Choroid plexus epithelial cell (primary cell): Measurements from ENCODE around the gene TMEM79.
"Not testable (repeated sequence)": the region's sequence is repeated elsewhere in the genome, so short reads cannot be mapped to it uniquely, and the experiment has no call there.

Source experiments
- DNase-seq: peaks from one replicate; pipeline ENCODE4 v3.0.0-alpha.2; 2010; ENCODE audit warnings: low read depth
- H3K4me3 ChIP-seq: 2 replicates; pipeline ENCODE4 v1.5.1; 2011; ENCODE audit warnings: low read depth, mild to moderate bottlenecking, control low read depth, low read length, moderate library complexity
- TF ChIP-seq, protein P1 (sequence below): conservative IDR thresholded peaks from 2 replicates; pipeline ENCODE4 v1.5.1; 2011; ENCODE audit warnings: low read depth, mild to moderate bottlenecking, control low read depth, inconsistent platforms, low read length, moderate library complexity

TMEM79 gene

DNA sequence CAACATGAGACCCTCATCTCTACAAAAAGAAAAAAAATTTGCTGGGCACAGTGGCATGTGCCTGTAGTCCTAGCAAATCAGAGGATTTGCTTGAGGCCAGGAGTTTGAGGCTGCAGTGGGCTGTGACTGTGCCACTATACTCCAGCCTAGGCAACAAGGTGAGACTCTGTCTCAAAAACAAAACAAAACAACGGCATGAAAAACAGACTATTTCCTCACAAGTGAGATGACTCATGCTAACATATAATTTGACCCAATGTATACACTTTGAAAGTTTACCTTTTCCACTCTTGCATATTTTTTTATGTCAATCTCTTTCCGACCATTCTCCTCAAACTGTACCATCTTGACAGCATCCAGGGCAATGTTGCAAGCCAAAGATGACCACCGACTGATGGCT, 36.4 kb downstream of the TMEM79 start:
- no peak overlapping the region for H3K4me3 ChIP-seq
- no peak for DNase-seq

GRCh38 chr1:156323179-156323578, 39.1 kb downstream of the TMEM79 start:
- DNase-seq = peak; percentile 18
- not testable (repeated sequence) for H3K4me3 ChIP-seq

More for the DNA sequence above, 36.4 kb downstream of the TMEM79 start:
- TF ChIP-seq, protein P1, sequence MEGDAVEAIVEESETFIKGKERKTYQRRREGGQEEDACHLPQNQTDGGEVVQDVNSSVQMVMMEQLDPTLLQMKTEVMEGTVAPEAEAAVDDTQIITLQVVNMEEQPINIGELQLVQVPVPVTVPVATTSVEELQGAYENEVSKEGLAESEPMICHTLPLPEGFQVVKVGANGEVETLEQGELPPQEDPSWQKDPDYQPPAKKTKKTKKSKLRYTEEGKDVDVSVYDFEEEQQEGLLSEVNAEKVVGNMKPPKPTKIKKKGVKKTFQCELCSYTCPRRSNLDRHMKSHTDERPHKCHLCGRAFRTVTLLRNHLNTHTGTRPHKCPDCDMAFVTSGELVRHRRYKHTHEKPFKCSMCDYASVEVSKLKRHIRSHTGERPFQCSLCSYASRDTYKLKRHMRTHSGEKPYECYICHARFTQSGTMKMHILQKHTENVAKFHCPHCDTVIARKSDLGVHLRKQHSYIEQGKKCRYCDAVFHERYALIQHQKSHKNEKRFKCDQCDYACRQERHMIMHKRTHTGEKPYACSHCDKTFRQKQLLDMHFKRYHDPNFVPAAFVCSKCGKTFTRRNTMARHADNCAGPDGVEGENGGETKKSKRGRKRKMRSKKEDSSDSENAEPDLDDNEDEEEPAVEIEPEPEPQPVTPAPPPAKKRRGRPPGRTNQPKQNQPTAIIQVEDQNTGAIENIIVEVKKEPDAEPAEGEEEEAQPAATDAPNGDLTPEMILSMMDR = no peak

- peak overlapping the region; percentile 9 for H3K4me3 ChIP-seq
- peak; percentile 24 for DNase-seq
These were observed 52.1 kb downstream of the TMEM79 start for GRCh38 chr1:156336242-156336641.

GRCh38 chr1:156337052-156337887, 53.1 kb downstream of the TMEM79 start:
- DNase-seq = no peak
- TF ChIP-seq, protein P1 = no peak
- H3K4me3 ChIP-seq = peak overlapping the region; percentile 86

More at GRCh38 chr1:156336242-156336641, 52.1 kb downstream of the TMEM79 start:
- TF ChIP-seq, protein P1 = peak; percentile 41

DNA sequence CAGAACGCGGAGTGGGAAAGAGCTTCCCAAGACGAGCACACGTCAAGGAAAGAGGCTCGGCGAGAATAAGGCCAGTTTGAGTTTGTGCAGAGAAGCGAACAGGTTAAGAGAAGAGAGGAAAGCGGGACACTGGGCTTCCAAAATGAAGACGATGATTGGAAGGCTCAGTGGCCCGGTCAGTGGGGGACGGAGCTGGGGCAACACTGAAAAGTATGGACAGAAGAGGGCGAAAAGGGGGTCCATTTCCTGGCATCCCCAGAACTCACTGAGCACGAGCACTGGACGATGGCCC, 53.7 kb downstream of the TMEM79 start:
- TF ChIP-seq, protein P1 = peak; percentile 27
- no peak for DNase-seq
- H3K4me3 ChIP-seq = peak overlapping the region; percentile 86

DNA sequence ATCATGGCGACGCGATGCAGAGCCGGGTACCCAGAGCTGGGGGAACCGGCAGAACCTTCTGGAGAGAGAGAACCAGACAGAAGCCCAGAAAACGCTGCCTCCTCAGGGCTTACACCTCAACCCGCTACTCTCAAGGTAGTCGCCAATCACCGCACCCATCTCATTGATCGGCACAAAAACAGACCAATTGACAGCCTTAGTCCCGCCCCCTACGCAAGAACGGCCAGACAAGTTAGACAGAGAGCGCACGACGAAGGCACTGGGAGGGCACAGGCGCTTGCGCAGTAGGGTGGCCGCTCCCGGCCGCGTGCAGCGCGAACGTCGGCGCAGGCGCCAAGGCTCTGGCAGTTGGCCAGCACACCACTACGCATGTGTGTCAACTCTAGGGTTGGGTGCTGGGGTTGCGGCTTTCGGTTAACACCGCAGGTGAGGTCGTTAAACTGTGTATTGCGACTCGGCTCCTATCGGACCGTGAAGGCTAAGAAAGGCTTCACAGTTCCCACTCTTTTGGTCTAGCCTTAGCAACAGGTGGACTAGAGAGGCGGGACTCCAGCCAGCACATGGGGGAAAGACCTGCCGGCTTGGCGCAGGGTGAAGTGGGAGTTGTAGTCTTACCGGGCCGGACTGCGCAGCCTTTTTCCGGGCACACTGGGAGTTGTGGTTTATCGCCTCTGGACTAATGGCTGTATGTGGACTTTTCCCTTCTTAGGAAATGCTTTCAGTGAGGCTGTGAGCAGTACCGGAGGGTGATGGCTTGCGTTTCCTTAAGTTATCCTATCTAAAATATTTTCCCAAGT, 54.3 kb downstream of the TMEM79 start, which contains the start of the genes CCT3 and TSACC:
Gene CCT3, minus strand, starts transcription at position 113 of the 797 bp plus-strand sequence. Its CDS starts 108 bp downstream, at position 5.
Gene TSACC, plus strand, starts transcription at position 347 of the 797 bp plus-strand sequence. CDS start 1,232 bp downstream, outside the sequence.
- peak within 1 kb of the TSS; percentile 86 for H3K4me3 ChIP-seq
- TF ChIP-seq, protein P1 = no peak
- peak; percentile 100 for DNase-seq
